WTC11 (cell line): ENCODE measurements around the gene ZFYVE28.

Experiments used
- CTCF ChIP-seq: fragments of 200-600 bp; IDR thresholded peaks from 2 replicates; pipeline ENCODE4 v1.8.0; 2022; ENCODE audit warnings: antibody characterized with exemption
- ETV6 ChIP-seq: sonication (generic); formaldehyde crosslinking; IDR thresholded peaks from 2 replicates; pipeline ENCODE4 v1.8.1; 2022; ENCODE audit warnings: mild to moderate bottlenecking, missing genetic modification reagents
- NFYB ChIP-seq: sonication (generic); formaldehyde crosslinking; conservative IDR thresholded peaks from 2 replicates; pipeline ENCODE4 v1.8.0; 2022; ENCODE audit warnings: low read depth, missing genetic modification reagents
- NR2C2 ChIP-seq: sonication (generic); formaldehyde crosslinking; IDR thresholded peaks from 2 replicates; pipeline ENCODE4 v1.8.0; 2022; ENCODE audit warnings: mild to moderate bottlenecking, missing genetic modification reagents
- RELA ChIP-seq: sonication (generic); formaldehyde crosslinking; IDR thresholded peaks from 2 replicates; pipeline ENCODE4 v1.8.1; 2022; ENCODE audit warnings: missing genetic modification reagents, mild to moderate bottlenecking, borderline replicate concordance
- TEAD4 ChIP-seq: sonication (generic); formaldehyde crosslinking; IDR thresholded peaks from 2 replicates; pipeline ENCODE4 v1.8.0; 2022; ENCODE audit warnings: mild to moderate bottlenecking, missing genetic modification reagents
- ZNF232 ChIP-seq: sonication (generic); formaldehyde crosslinking; IDR thresholded peaks from 2 replicates; pipeline ENCODE4 v1.8.0; 2022; ENCODE audit warnings: mild to moderate bottlenecking, missing genetic modification reagents

DNA sequence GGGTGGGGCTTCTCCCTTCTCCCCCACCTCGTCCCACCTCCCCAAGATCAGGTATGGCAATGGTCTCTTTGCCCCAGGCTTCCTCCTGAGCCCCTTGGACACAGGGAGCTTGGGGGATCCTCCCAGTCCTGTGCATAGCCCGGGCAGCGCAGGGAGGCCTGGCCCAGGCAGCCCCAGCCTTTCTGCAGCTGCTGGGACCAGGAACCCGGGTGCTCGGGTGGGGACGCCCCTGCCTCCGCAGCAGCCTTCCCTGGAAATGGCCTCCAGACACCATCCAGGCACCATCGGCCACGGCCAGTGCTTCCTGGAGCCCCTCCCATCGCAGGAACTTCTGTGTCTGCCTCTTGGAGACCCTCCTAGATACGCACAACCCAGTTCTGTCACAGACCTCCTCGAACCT is 150.6 kb downstream of the ZFYVE28 start:
- TF ChIP-seq CTCF (no peak), ETV6 (CRISPR knock-in tag) (no peak), TEAD4 (CRISPR knock-in tag) (no peak), ZNF232 (no peak), RELA (no peak), NFYB (CRISPR knock-in tag) (no peak), NR2C2 (CRISPR knock-in tag) (no peak)
